Non-pigmented ciliary epithelial cell (primary cell): ENCODE results near the gene DSTYK.

Experiments used
- DNase-seq: peaks from one replicate; pipeline ENCODE4 v3.0.0-alpha.2; 2010; ENCODE audit warnings: low read depth

Gene DSTYK

GRCh38 chr1:205129447-205130029, 82.0 kb downstream of the DSTYK start:
- no peak for DNase-seq

- no peak for DNase-seq
These were observed 83.5 kb downstream of the DSTYK start for GRCh38 chr1:205128050-205128449.

GRCh38 chr1:205127646-205128045, 83.9 kb downstream of the DSTYK start:
- DNase-seq = no peak

GRCh38 chr1:205124726-205125125, 86.8 kb downstream of the DSTYK start:
- no peak for DNase-seq

- no peak for DNase-seq
These were observed 89.0 kb downstream of the DSTYK start for GRCh38 chr1:205122489-205122882.

- DNase-seq = peak; percentile 94
These were observed 89.6 kb downstream of the DSTYK start, which contains the start of gene RBBP5 for GRCh38 chr1:205121660-205122488. TSS of gene RBBP5 (minus strand) at chr1:205121978. CDS start at chr1:205121873, 105 bp downstream.

GRCh38 chr1:205118752-205119151, 92.8 kb downstream of the DSTYK start:
- no peak for DNase-seq

GRCh38 chr1:205111354-205111753, 100.1 kb downstream of the DSTYK start:
- DNase-seq = no peak

GRCh38 chr1:205109711-205110110, 101.8 kb downstream of the DSTYK start:
- no peak for DNase-seq

GRCh38 chr1:205109269-205109668, 102.2 kb downstream of the DSTYK start:
- no peak for DNase-seq

- DNase-seq = no peak
These were observed 103.0 kb downstream of the DSTYK start for GRCh38 chr1:205108464-205108863.

GRCh38 chr1:205107327-205107726, 104.2 kb downstream of the DSTYK start:
- DNase-seq = no peak

GRCh38 chr1:205102404-205102803, 109.1 kb downstream of the DSTYK start:
- no peak for DNase-seq

GRCh38 chr1:205098242-205098641, 113.3 kb downstream of the DSTYK start:
- DNase-seq = no peak

- no peak for DNase-seq
These were observed 116.1 kb downstream of the DSTYK start for GRCh38 chr1:205095422-205095821.
